Neutrophil (primary cell): ENCODE data around the gene STIM1.

ENCODE experiments used
- H3K27ac ChIP-seq: fragments of 200-600 bp; sonication (generic); 2 replicates; pipeline ENCODE4 v1.5.1; 2016; ENCODE audit warnings: mild to moderate bottlenecking, moderate library complexity
- H3K27me3 ChIP-seq: fragments of 200-600 bp; sonication (generic); 2 replicates; pipeline ENCODE4 v1.6.0; 2016; ENCODE audit warnings: mild to moderate bottlenecking
- H3K36me3 ChIP-seq: fragments of 200-600 bp; sonication (generic); 2 replicates; pipeline ENCODE4 v1.5.1; 2017
- H3K4me1 ChIP-seq, 2 experiments: fragments of 200-600 bp in 1 of 2; sonication (generic) in 1 of 2; 1 replicate in 1 of 2; 2 replicates in 1 of 2; pipeline versions ENCODE4 v1.5.1 to v1.6.1; 2013 to 2016; ENCODE audit warnings: low read depth in 1 of 2, low read length in 1 of 2, mild to moderate bottlenecking in 1 of 2, moderate library complexity in 1 of 2; ENCODE audit not compliant: control insufficient read depth in 1 of 2, insufficient read depth in 1 of 2
- H3K4me3 ChIP-seq, 2 experiments: fragments of 200-600 bp in 1 of 2; sonication (generic) in 1 of 2; 1 replicate in 1 of 2; 2 replicates in 1 of 2; pipeline ENCODE4 v1.5.1; 2013 to 2016; ENCODE audit warnings: low read depth in 1 of 2, low read length in 1 of 2, mild to moderate bottlenecking in 1 of 2, moderate library complexity in 1 of 2
- H3K9me3 ChIP-seq: fragments of 200-600 bp; sonication (generic); 2 replicates; pipeline ENCODE4 v1.5.1; 2016
- CTCF ChIP-seq: fragments of 200-600 bp; sonication (generic); IDR thresholded peaks from 2 replicates; pipeline ENCODE4 v1.5.1; 2016; ENCODE audit warnings: antibody characterized with exemption

The STIM1 gene

DNA sequence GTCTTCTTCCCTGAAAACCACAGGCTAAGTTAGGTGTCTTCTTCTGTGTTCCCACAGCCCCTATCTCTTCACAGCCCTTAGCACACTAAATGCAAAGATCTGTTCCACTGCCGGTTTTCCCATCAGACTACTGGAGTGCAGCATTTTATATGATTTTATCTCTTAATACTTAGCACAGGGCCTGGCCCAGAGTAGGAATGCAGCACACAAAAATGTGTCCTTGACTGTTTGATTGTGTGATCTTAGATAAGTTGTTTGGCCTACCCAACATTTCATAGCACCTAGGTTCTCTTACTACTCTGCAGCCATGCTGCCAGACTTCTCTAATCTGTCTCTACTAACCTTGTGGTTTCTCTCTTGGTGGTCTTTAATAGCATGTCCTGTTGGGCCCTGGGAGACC is 185.0 kb downstream of the STIM1 start:
- Histone ChIP-seq H3K27ac (peak overlapping the region; percentile 27), H3K27me3 (no peaks in the 10 kb centered on the region), H3K4me1 (no peaks in the 10 kb centered on the region), H3K4me3 (no peak overlapping the region), H3K36me3 (no peaks in the 10 kb centered on the region), H3K9me3 (no peaks in the 10 kb centered on the region)
- no peak for TF ChIP-seq CTCF

DNA sequence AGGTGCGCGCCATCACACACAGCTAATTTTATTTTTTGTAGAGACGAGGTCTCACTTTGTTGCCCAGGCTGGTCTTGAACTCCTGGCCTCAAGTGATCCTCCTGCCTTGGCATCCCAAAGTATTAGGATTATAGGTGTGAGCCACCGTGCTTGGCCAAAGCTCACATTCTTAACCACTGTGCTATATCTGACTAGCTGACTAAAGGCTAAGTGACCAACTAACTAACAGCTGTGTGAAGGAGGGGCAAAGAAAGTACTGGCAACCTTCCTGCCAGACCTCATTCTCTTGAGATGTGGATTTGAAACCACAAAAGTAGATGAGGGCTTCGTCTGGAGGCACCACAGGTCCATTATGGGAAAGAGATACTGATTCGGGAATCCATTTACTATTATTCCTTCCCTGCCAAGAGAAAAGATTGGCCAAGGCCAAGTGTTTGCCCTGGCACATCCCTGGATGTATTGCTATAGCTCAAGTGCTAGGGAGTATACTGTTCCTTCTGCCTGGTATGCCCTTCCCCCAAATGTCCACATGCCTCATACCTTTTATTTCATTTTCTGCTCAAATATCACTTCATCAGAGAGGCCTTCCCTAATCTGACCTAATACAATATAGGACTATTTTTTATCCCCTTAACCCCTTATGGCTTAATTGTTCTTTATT is 186.4 kb downstream of the STIM1 start:
- no peak overlapping the region for H3K27ac ChIP-seq
- H3K27me3 ChIP-seq, result no peaks in the 10 kb centered on the region
- no peaks in the 10 kb centered on the region for H3K9me3 ChIP-seq
- TF ChIP-seq CTCF, result no peak
- H3K4me1 ChIP-seq, result no peaks in the 10 kb centered on the region
- no peaks in the 10 kb centered on the region for H3K36me3 ChIP-seq
- no peak overlapping the region for H3K4me3 ChIP-seq

DNA sequence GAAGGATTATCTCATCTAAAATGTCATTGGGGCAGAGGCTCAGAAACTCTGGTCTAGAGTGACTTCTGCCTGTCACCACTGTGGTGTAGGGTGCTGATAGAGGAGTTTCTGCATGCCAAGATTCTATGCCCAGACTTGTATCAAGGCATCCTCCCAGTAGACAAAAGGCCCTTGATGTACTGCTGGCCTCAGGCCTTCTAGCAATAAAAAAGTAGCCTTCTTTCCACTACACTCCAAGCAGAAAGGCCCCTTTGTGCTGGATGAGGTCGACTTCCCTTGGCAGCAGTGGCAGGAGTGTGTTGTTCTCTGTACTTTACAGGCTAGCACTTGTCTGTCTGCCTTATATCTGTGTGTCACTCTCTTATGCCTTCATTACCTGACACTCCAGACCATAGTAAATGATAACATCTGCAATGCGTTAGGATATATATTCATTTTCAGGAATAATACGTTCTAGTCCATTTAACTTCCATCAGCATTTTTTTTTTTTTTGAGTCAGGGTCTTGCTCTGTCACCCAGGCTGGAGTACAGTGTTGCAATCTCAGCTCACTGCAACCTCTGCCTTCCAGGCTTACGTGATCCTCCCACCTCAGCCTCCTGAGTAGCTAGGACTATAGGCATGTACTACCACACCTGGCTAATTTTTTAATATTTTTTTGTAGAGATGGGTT is 189.6 kb downstream of the STIM1 start:
- no peak overlapping the region for H3K4me3 ChIP-seq
- peaks cover 15 to 18% of the 10 kb centered on the region in 2 experiments for H3K4me1 ChIP-seq
- H3K36me3 ChIP-seq, result no peaks in the 10 kb centered on the region
- H3K9me3 ChIP-seq, result no peaks in the 10 kb centered on the region
- H3K27me3 ChIP-seq, result no peaks in the 10 kb centered on the region
- TF ChIP-seq CTCF, result no peak
- peak overlapping the region; percentile 36 for H3K27ac ChIP-seq

GRCh38 chr11:4048340-4048739 is 192.9 kb downstream of the STIM1 start:
- Histone ChIP-seq H3K27ac (peak overlapping the region; percentile 7), H3K4me3 (no peak overlapping the region), H3K36me3 (no peaks in the 10 kb centered on the region), H3K4me1 (peaks cover 29 to 32% of the 10 kb centered on the region in 2 experiments), H3K27me3 (no peaks in the 10 kb centered on the region), H3K9me3 (no peaks in the 10 kb centered on the region)
- TF ChIP-seq CTCF, result no peak

- no peak for TF ChIP-seq CTCF
- H3K4me3 ChIP-seq, result no peak overlapping the region
- peak overlapping the region; percentile 71 for H3K27ac ChIP-seq
- H3K27me3 ChIP-seq, result no peaks in the 10 kb centered on the region
- H3K9me3 ChIP-seq, result no peaks in the 10 kb centered on the region
- no peaks in the 10 kb centered on the region for H3K36me3 ChIP-seq
- peaks cover 29 to 32% of the 10 kb centered on the region in 2 experiments for H3K4me1 ChIP-seq
Observed at GRCh38 chr11:4049006-4049405, 193.5 kb downstream of the STIM1 start.
